ENCODE data around the gene KLHL2. TPM values are rescaled to one million over a fixed set of nuclear protein-coding genes. Genes with fewer than 3 reads are reported as not detected.

The KLHL2 gene
- total and polyA plus RNA-seq, 4 experiments from 2014 or later = 2.1 to 19.3 (median 13.3) TPM

DNA sequence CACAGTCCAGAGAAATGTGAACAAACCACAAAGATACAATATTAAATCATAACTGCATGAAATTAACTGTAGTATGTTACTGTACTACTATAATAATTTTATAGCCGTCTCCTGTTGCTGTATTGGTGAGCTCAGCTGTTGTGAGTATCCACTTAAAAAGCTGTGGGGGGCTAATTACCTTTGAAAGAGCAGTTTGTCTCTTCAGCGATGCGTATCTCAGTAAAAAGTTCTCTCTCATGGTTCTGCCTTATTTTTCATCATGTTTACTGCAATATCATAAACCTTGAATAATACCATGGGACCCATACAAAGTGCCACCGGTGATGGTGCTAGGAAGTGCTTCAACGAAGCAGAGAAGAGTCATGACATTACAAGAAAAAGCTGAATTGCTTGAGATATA lies 111.7 kb downstream of the KLHL2 start:
- H3K9me3 Mint-ChIP-seq = no peaks in the 10 kb centered on the region
- no peaks in the 10 kb centered on the region for H3K27me3 Mint-ChIP-seq
- ChIA-PET CTCF (ENCODE audit: partially characterized antibody) (no interaction called here), POLR2A (ENCODE audit: partially characterized antibody) (no interaction called here)
- no peaks in the 10 kb centered on the region for H3K4me1 ChIP-seq (ENCODE audit: insufficient read depth, low read length)
- no peak overlapping the region for H3K27ac Mint-ChIP-seq
- H3K4me3 ChIP-seq (ENCODE audit: low read length in 2 of 2) = no peak overlapping the region
- H3K36me3 Mint-ChIP-seq = peaks cover 11 to 28% of the 10 kb centered on the region in 2 donors
- no peak for DNase-seq
- H3K27ac ChIP-seq (ENCODE audit: low read depth, low read length) = no peak overlapping the region
- no peaks in the 10 kb centered on the region for H3K27me3 ChIP-seq (ENCODE audit: insufficient read depth, low read length)
- H3K4me3 Mint-ChIP-seq = no peak overlapping the region
- H3K4me1 Mint-ChIP-seq = no peaks in the 10 kb centered on the region
- peaks cover 3% of the 10 kb centered on the region for H3K36me3 ChIP-seq (ENCODE audit: insufficient read depth, low read length)
- H3K9me3 ChIP-seq (ENCODE audit: control insufficient read depth in 1 of 2, low read length in 2 of 2) = no peaks in the 10 kb centered on the region
- intact Hi-C loops (cut with micrococcal nuclease) = no loop called here

DNA sequence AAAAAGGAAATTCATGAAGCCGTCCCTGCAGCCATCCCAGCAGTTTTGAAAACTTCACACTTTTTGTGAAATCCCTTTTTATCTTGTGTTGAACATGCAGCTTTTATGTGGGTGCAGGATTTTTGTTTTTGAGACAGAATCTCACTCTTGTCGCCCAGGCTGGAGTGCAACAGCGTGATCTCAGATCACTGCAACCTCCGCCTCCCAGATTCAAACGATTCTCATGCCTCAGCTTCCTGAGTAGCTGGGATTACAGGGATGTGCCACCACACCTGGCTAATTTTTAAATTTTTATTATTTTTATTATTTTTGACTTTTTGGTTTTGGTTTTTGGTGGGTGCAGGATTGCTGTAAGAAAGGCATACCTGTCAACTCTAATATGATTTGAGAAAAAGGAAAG lies 112.1 kb downstream of the KLHL2 start:
- ChIA-PET CTCF (ENCODE audit: partially characterized antibody) (no interaction called here), POLR2A (ENCODE audit: partially characterized antibody) (no interaction called here)
- H3K4me1 Mint-ChIP-seq = no peaks in the 10 kb centered on the region
- no peaks in the 10 kb centered on the region for H3K9me3 Mint-ChIP-seq
- no peak overlapping the region for H3K27ac ChIP-seq (ENCODE audit: low read depth, low read length)
- H3K9me3 ChIP-seq (ENCODE audit: control insufficient read depth in 1 of 2, low read length in 2 of 2) = no peaks in the 10 kb centered on the region
- no peak overlapping the region for H3K4me3 ChIP-seq (ENCODE audit: low read length in 2 of 2)
- intact Hi-C loops (cut with micrococcal nuclease) = no loop called here
- H3K27me3 ChIP-seq (ENCODE audit: insufficient read depth, low read length) = no peaks in the 10 kb centered on the region
- DNase-seq = no peak
- H3K36me3 Mint-ChIP-seq = peaks cover 7 to 24% of the 10 kb centered on the region in 2 donors
- H3K4me1 ChIP-seq (ENCODE audit: insufficient read depth, low read length) = no peaks in the 10 kb centered on the region
- peaks cover 3% of the 10 kb centered on the region for H3K36me3 ChIP-seq (ENCODE audit: insufficient read depth, low read length)
- no peaks in the 10 kb centered on the region for H3K27me3 Mint-ChIP-seq
- no peak overlapping the region for H3K27ac Mint-ChIP-seq
- H3K4me3 Mint-ChIP-seq = no peak overlapping the region

- no peak for DNase-seq
- no peaks in the 10 kb centered on the region for H3K36me3 ChIP-seq (ENCODE audit: insufficient read depth, low read length)
- H3K27me3 ChIP-seq (ENCODE audit: insufficient read depth, low read length) = no peaks in the 10 kb centered on the region
- Mint-ChIP-seq H3K27ac (no peak overlapping the region), H3K27me3 (no peaks in the 10 kb centered on the region), H3K4me3 (no peak overlapping the region), H3K4me1 (peaks cover 3 to 15% (median 6%) of the 10 kb centered on the region in 4 donors), H3K9me3 (no peaks in the 10 kb centered on the region), H3K36me3 (peaks cover 0 to 12% of the 10 kb centered on the region in 2 donors)
- ChIA-PET POLR2A (ENCODE audit: partially characterized antibody) (no interaction called here), CTCF (ENCODE audit: partially characterized antibody) (interaction anchor here (0.6 to 4.5 kb wide), 2 partner anchors 193 to 212 kb away, joined by 3 to 19 read pairs; partner anchors contain the start of gene TMEM192)
- H3K9me3 ChIP-seq (ENCODE audit: control insufficient read depth in 1 of 2, low read length in 2 of 2) = no peaks in the 10 kb centered on the region
- peaks cover 22% of the 10 kb centered on the region for H3K4me1 ChIP-seq (ENCODE audit: insufficient read depth, low read length)
- H3K27ac ChIP-seq (ENCODE audit: low read depth, low read length) = no peak overlapping the region
- intact Hi-C loops (cut with micrococcal nuclease) = loop anchor here (10.0 kb wide), 1 partner anchor 70 kb away; no protein-coding TSS in a partner anchor
- no peak overlapping the region for H3K4me3 ChIP-seq (ENCODE audit: low read length in 2 of 2)
Observed at GRCh38 chr4:165324236-165324917, 117.0 kb downstream of the KLHL2 start.

DNA sequence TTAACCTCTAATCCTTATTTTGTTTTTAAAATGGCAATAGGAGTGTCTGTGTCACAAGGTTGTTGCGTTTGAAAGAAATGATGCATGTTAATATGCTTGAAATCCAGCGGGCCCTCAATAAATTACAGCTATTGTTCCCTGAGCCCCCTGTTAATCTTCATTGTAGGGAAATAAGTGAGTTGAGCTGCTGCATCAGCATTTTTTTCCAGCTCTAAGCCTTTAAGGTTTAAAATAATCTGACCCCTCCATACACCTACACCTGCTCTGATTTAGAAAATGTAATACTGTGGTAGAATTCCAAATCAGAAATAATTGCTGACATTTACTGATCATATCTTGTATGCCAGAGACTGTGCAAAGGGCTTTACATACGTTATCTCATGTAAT lies 117.5 kb downstream of the KLHL2 start:
- H3K27ac Mint-ChIP-seq = no peak overlapping the region
- Histone ChIP-seq H3K36me3 (ENCODE audit: insufficient read depth, low read length) (no peaks in the 10 kb centered on the region), H3K9me3 (ENCODE audit: control insufficient read depth in 1 of 2, low read length in 2 of 2) (no peaks in the 10 kb centered on the region), H3K4me1 (ENCODE audit: insufficient read depth, low read length) (peaks cover 26% of the 10 kb centered on the region), H3K27ac (ENCODE audit: low read depth, low read length) (no peak overlapping the region), H3K4me3 (ENCODE audit: low read length in 2 of 2) (no peak overlapping the region), H3K27me3 (ENCODE audit: insufficient read depth, low read length) (no peaks in the 10 kb centered on the region)
- no peaks in the 10 kb centered on the region for H3K9me3 Mint-ChIP-seq
- intact Hi-C loops (cut with micrococcal nuclease) = loop anchor here (5.0 to 10.0 kb wide), 3 partner anchors 70 to 368 kb away; no protein-coding TSS in a partner anchor
- no peak overlapping the region for H3K4me3 Mint-ChIP-seq
- no peaks in the 10 kb centered on the region for H3K27me3 Mint-ChIP-seq
- peaks cover 4 to 15% (median 8%) of the 10 kb centered on the region in 4 donors for H3K4me1 Mint-ChIP-seq
- ChIA-PET POLR2A (ENCODE audit: partially characterized antibody) (interaction anchor here (3.7 kb wide), 1 partner anchor 212 kb away, joined by 27 read pairs; the partner anchor contains the start of gene TMEM192), CTCF (ENCODE audit: partially characterized antibody) (interaction anchor here (1.6 to 4.5 kb wide), 2 partner anchors 116 to 212 kb away, joined by 4 to 19 read pairs; partner anchors contain the start of gene TMEM192)
- no peak for DNase-seq
- peaks cover 0 to 10% of the 10 kb centered on the region in 2 donors for H3K36me3 Mint-ChIP-seq

- H3K4me1 ChIP-seq (ENCODE audit: insufficient read depth, low read length) = peaks cover 37% of the 10 kb centered on the region
- Mint-ChIP-seq H3K27ac (peak overlapping the region in 5 of 7 donors; percentile 36 to 88 (median 63)), H3K27me3 (no peaks in the 10 kb centered on the region), H3K4me3 (peak overlapping the region in 6 of 8 donors; percentile 2 to 65 (median 52)), H3K9me3 (no peaks in the 10 kb centered on the region), H3K36me3 (peaks cover 3 to 5% of the 10 kb centered on the region in 2 donors), H3K4me1 (peaks cover 11 to 22% (median 14%) of the 10 kb centered on the region in 4 donors)
- intact Hi-C loops (cut with micrococcal nuclease) = loop anchor here (5.0 to 10.0 kb wide), 3 partner anchors 71 to 369 kb away; no protein-coding TSS in a partner anchor
- H3K4me3 ChIP-seq (ENCODE audit: low read length in 2 of 2) = no peak overlapping the region
- no peaks in the 10 kb centered on the region for H3K27me3 ChIP-seq (ENCODE audit: insufficient read depth, low read length)
- no peak overlapping the region for H3K27ac ChIP-seq (ENCODE audit: low read depth, low read length)
- H3K9me3 ChIP-seq (ENCODE audit: control insufficient read depth in 1 of 2, low read length in 2 of 2) = no peaks in the 10 kb centered on the region
- POLR2A ChIA-PET (ENCODE audit: partially characterized antibody) = interaction anchor here (1.1 to 3.7 kb wide), 2 partner anchors 117 to 213 kb away, joined by 4 to 27 read pairs; partner anchors contain the start of gene TMEM192
- H3K36me3 ChIP-seq (ENCODE audit: insufficient read depth, low read length) = no peaks in the 10 kb centered on the region
- DNase-seq = no peak
- CTCF ChIA-PET (ENCODE audit: partially characterized antibody) = interaction anchor here (1.6 to 4.5 kb wide), 2 partner anchors 117 to 213 kb away, joined by 4 to 19 read pairs; partner anchors contain the start of gene TMEM192
Observed at GRCh38 chr4:165325732-165326512, 118.6 kb downstream of the KLHL2 start.

- Histone ChIP-seq H3K9me3 (ENCODE audit: control insufficient read depth in 1 of 2, low read length in 2 of 2) (no peaks in the 10 kb centered on the region), H3K27ac (ENCODE audit: low read depth, low read length) (peak overlapping the region; percentile 74), H3K4me3 (ENCODE audit: low read length in 2 of 2) (peak overlapping the region; percentile 74), H3K4me1 (ENCODE audit: insufficient read depth, low read length) (peaks cover 45% of the 10 kb centered on the region), H3K27me3 (ENCODE audit: insufficient read depth, low read length) (no peaks in the 10 kb centered on the region), H3K36me3 (ENCODE audit: insufficient read depth, low read length) (no peaks in the 10 kb centered on the region)
- DNase-seq = no peak
- peaks cover 15 to 31% (median 22%) of the 10 kb centered on the region in 4 donors for H3K4me1 Mint-ChIP-seq
- POLR2A ChIA-PET (ENCODE audit: partially characterized antibody) = interaction anchor here (0.6 to 3.7 kb wide), 11 partner anchors 11 to 1832 kb away, joined by 3 to 27 read pairs (median 4); partner anchors contain the start of genes TMA16 and TMEM192
- peaks cover 0 to 9% of the 10 kb centered on the region in 2 donors for H3K36me3 Mint-ChIP-seq
- H3K27me3 Mint-ChIP-seq = no peaks in the 10 kb centered on the region
- H3K27ac Mint-ChIP-seq = no peak overlapping the region
- H3K9me3 Mint-ChIP-seq = no peaks in the 10 kb centered on the region
- H3K4me3 Mint-ChIP-seq = no peak overlapping the region
- intact Hi-C loops (cut with micrococcal nuclease) = loop anchor here (1.0 to 10.0 kb wide), 6 partner anchors 72 to 1833 kb away; partner anchors contain the start of genes KLHL2, TMA16 and TMEM192
- CTCF ChIA-PET (ENCODE audit: partially characterized antibody) = interaction anchor here (1.0 to 4.5 kb wide), 3 partner anchors 18 to 214 kb away, joined by 3 to 19 read pairs (median 6); partner anchors contain the start of gene TMEM192
Observed at GRCh38 chr4:165326831-165327210, 119.5 kb downstream of the KLHL2 start.

Data from CD4-positive, alpha-beta memory T cell (primary cell).